IPS DF 4.7 (cell line): ENCODE measurements around the gene SLC29A1.
"Not testable (repeated sequence)": the region's sequence is repeated elsewhere in the genome, so short reads cannot be mapped to it uniquely, and the experiment has no call there.

Experiments
- DNase-seq: peaks from one replicate; pipeline ENCODE4 v3.0.0-alpha.2; 2013; ENCODE audit warnings: low spot score; ENCODE audit errors: extremely low read depth

SLC29A1 gene

DNA sequence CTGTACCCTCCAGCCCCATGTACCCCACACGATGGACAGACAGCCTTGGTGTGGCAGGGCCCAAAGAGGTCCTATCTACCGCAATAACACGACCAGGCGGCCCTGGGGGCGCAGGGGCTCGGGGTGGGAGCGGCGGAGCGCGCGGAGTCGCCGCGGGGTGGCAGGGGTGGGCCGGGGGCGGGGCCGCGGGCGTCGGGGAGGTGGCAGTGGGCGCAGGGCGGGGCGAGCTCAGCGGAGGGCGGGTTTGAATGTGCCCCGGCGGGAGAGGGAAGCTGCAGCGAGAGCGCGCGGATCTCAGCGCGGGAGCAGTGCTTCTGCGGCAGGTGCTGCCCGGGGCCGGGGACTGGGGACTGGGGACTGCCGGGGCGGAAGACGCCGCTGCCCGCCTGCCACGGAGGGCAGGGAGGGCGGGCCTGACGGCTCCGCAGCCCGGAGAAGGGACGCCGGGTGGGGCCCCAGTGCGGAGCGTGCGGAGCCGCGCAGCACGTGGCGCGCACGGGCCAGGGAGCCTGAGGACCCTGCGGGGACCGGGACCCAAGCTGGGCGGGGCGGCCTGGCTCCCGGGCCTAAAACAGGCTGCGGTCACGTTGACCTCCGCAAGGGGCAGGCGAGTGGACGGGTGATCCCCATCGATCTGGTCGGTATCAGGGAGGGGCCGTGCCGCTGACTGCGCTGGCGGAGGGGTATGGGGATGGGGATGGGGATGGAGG is at the start of gene SLC29A1:
SLC29A1 (plus strand) TSS at position 277 of the 710 bp plus-strand sequence. CDS start 3,719 bp downstream, outside the sequence.
- DNase-seq, result no peak

DNA sequence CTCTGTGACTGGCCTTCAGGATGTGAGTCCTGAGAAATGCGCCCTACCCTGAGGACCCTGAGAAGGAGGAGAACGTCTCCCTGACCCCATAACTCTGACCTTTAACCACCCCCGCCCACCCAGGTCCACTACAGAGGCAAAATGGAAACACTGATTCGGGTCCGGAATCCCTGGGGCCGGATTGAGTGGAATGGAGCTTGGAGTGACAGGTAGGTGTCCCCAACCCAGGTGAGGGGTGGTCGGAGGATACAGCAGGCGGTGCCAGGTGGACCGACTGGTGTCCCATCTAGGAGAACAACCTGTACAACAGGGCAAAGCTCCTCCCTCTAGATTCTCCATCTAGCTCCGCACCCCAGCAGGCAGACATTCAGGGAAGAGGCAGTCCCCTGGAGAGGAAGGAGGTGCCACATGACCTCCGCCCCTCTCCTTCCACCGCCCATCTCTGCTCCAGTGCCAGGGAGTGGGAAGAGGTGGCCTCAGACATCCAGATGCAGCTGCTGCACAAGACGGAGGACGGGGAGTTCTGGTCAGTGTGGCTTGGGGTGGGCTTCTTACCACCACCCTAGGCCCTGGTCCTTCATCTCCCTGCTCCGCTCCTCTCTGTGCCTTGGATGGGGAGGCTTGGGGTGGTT is 47.1 kb upstream of the SLC29A1 start:
- no peak for DNase-seq

GRCh38 chr6:44176762-44177509 is 46.5 kb upstream of the SLC29A1 start:
- no peak for DNase-seq

DNA sequence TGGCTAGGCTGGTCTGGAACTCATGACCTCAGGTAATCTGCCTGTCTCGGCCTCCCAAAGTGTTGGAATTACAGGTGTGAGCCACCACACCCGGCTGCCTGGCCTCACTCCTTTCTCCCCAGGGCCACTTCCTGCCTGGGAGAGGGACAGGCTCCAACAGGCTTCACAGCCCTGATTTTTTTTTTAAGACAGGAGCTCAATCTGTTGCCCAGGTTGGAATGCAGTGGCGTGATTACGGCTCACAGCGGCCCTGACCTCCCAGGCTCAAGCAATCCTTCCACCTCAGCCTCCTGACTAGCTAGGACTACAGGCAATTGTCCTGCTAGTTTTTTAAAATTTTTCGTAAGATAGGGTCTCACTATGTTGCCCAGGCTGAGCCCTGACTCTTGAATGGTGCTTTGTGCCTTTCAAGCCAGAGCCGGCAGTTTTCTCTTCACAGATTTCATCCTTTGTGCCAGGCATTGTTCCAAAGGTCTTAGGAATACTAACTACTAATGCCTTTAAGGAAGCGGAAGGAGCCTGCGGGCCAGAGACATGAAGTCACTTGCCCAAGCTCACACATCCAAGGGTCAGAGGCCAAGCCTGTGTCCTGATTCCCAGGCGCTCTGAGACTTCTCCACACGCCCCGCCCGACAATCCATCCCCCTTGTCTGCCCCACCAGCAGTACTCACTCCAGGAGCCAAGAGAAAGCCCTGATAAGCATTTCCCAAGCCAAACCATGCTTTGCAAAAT is 45.5 kb upstream of the SLC29A1 start:
- no peak for DNase-seq

- DNase-seq, result no peak
Observed at GRCh38 chr6:44178424-44179071, 44.8 kb upstream of the SLC29A1 start.

- no peak for DNase-seq
Observed at GRCh38 chr6:44179072-44179536, 44.3 kb upstream of the SLC29A1 start.

DNA sequence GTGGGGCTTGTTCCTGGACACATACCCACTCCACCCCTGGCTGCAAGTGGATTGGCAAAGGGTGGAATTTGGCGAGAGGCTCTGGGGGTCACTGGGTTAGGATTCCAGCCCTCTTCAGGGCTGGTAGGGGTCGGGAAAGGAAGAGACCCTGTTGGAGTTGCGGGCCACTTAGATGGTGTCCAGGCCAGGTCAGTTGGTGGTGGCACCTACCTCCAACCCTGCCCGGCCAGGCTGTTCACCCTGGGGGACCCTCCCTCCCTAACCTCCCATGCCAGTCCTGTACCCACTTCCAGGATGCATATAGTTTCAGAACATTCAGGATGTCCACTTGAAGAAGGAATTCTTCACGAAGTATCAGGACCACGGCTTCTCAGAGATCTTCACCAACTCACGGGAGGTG is 43.7 kb upstream of the SLC29A1 start:
- DNase-seq, result no peak

- no peak for DNase-seq
Observed at GRCh38 chr6:44180406-44180805, 43.0 kb upstream of the SLC29A1 start.

DNA sequence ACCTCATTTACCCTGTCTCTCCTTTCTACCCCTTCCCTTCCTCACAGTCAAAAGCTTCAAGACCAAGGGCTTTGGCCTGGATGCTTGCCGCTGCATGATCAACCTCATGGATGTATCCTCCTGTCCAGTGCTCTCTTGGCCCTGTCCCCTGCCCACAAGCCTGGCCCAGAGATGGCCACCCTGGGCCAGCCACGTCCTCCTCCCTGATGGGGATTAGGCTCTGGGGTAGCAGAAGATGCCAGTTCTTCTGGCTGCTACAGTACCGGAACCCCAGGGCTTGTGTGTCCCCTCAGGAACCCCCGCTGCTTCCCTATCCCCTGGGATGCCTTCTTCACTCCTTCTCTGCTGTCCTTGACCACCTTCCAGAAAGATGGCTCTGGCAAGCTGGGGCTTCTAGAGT is 42.5 kb upstream of the SLC29A1 start:
- no peak for DNase-seq

- DNase-seq, result not testable (repeated sequence)
Observed at GRCh38 chr6:44181784-44182183, 41.6 kb upstream of the SLC29A1 start.

DNA sequence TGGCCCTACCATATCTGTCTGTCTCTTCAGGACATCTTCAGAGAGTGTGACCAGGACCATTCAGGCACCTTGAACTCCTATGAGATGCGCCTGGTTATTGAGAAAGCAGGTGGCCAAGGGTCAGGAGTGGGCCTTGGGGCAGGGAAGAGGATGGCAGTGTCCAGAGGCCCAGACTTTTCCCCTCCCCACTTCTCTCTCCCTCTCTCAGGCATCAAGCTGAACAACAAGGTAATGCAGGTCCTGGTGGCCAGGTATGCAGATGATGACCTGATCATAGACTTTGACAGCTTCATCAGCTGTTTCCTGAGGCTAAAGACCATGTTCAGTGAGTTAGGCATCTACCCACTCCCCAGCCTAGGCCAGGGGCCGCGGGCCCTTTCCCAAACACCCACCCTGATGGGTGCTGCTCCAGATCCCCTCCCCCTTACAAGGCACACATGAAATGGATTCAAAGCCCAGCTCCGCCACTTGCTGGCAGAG is 40.4 kb upstream of the SLC29A1 start:
- no peak for DNase-seq

- no peak for DNase-seq
Observed at GRCh38 chr6:44183783-44184182, 39.6 kb upstream of the SLC29A1 start.

DNA sequence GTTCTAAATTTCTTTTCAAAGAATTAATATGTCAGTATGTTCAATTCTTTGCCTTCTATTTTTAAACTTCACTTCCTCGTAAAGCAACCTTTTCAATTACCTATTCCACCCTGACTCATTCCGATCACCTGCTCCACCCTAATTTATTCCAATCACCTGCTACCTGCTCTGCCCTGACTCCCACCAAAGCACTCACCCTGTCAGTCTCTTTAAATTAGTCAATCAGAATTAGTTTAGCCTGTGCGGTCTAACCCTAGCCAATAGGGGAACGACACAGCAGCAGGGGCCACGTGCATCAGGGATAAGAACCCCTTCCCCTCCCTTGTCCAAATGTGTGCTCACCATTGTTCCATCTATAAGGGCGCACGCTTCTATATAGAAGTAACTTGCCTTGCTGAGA is 38.0 kb upstream of the SLC29A1 start:
- not testable (repeated sequence) for DNase-seq

DNA sequence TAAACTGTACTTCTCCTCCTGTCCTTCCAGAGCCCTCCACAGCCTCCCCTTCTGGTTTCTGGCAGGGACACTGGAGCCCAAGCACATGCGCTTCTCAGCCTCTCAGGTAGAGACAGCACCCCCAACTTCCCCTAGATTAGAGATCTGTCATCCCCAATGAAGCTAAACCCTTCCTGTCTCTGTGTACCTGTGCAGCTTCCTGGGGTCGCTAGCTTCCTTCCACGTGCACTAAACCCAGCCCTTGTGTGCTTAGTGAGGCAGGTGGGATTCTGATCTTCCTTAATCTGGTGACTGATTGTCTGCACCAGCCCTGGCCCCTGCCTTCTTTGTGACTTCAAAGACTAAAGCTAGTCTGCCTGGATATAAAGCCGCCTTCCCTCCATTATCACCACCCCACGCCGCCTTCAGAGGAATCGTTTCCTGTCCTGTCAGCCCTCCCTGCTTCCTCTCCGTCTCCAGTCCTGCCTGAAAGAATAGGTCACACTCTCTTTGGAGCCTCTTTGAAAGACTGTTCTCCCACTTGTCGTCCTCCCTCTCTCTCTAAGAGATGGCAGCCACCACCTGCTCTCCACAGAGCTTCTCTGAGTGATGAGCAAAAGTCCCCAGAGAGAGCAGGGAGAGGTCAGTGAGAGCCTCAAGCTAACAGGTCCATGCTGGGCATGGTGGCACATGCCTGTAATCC is 37.3 kb upstream of the SLC29A1 start:
- no peak for DNase-seq

GRCh38 chr6:44186635-44187025 is 36.8 kb upstream of the SLC29A1 start:
- DNase-seq, result no peak

- no peak for DNase-seq
Observed at GRCh38 chr6:44188819-44189218, 34.6 kb upstream of the SLC29A1 start.

DNA sequence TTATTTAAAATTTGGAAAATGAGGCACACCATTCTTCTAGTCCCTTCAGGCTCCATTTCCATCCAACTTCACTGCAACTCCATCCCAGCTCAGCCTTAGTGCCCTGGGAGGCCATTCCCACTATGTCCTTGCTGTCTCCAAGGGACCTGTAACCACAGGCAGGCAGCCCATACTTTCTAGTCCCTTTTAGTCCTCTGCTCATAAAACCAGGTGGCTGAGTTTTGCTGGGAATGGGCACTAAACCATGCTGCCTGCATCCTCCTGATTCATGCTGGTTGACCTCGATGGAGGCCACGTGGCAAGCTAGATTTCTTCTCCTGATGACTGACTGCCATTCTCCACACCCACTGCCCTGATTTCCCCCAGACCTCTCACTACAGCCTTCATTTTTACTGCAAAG is 34.1 kb upstream of the SLC29A1 start:
- no peak for DNase-seq

DNA sequence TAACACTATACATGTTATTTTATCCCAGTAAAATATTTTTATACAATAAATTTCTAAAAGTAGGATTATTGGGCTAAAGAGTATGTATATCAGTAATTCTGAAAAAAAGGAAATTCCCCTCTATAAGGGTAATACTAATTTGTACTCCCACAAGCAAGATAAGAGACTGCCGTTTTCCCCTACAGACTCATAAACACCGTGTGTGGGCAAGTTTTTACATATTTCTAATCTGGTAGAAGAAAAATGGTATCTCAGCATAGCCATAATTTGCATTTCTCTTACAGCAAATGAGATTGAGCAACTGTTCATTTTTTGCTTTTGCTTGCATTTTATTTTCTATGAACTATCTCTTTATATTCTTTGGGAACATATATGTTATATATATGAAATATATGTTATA is 32.7 kb upstream of the SLC29A1 start:
- no peak for DNase-seq

DNA sequence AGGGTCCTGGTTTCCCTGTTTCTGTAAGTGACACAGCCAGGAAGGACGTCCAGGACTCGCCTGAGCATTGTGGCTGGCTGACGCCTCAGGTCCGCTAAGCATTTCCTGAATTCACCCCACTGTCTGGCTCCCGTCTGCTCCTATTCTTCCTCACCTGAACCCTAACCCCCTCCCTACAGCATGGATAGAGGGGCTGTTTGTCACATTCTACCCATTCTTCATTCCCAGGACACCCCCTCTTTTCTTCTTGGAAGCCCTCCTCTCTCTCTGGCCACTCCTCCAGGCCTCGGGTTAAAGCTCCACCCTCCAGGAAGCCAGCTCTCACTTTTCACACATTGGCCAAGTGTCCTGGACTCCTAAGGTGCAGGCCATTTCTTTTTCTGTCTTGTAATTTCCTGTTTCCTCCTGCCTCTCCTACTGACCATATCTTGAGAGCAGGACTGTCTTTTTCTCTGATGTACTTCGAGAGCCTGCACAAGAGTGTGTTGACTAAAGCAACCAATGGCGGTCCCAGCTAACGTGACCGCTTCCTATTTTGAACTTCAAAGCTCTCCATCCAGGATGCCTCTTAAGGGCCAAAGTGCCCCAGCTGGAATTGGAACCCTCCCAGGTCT is 30.9 kb upstream of the SLC29A1 start:
- no peak for DNase-seq

GRCh38 chr6:44193307-44193910 is 30.0 kb upstream of the SLC29A1 start:
- no peak for DNase-seq
